ENCODE measurements around the gene PROZ. TPM values are rescaled to one million over a fixed set of nuclear protein-coding genes. Genes with fewer than 3 reads are reported as not detected.

Gene PROZ
- total and polyA plus RNA-seq, 12 donors: 0.17 TPM; not detected in 11

DNA sequence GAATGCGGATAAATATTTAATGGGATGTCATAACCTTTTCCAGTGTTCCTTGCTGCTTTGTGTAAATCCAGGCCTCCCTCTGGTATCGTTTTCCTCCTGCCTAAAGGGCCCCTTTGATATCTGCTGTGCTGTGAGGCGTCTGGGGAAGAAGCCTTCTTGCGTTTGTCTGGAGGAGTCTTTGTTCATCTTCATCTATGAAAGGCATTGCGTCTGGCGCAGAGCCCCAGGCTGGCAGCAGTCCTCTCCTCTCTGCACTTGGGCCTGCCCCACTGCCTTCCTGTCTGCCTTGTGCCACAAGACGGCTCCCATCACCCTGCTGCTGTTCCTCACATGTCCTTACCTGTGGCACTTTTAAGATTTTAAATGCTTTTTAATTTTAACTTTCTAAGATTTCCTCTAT lies 9.8 kb downstream of the PROZ start:
- 80 to 98% (median 89%) methylated on average over 7 of the region's 7 CpGs for WGBS, 4 donors
- Histone ChIP-seq H3K4me1 (replicated peaks in 1 of 2) (no peaks in the 10 kb centered on the region), H3K27ac (no peak overlapping the region), H3K36me3 (replicated peaks in 1 of 2) (peaks cover 0 to 9% of the 10 kb centered on the region in 2 donors), H3K27me3 (no peaks in the 10 kb centered on the region), H3K4me3 (no peak overlapping the region), H3K9me3 (replicated peaks in 1 of 3) (no peaks in the 10 kb centered on the region)
- intact Hi-C loops (cut with DNase I): no loop called here
- no peak for DNase-seq
- no peak for TF ChIP-seq POLR2A (IDR thresholded peaks at IDR 0.05)
- TF ChIP-seq, protein P1, sequence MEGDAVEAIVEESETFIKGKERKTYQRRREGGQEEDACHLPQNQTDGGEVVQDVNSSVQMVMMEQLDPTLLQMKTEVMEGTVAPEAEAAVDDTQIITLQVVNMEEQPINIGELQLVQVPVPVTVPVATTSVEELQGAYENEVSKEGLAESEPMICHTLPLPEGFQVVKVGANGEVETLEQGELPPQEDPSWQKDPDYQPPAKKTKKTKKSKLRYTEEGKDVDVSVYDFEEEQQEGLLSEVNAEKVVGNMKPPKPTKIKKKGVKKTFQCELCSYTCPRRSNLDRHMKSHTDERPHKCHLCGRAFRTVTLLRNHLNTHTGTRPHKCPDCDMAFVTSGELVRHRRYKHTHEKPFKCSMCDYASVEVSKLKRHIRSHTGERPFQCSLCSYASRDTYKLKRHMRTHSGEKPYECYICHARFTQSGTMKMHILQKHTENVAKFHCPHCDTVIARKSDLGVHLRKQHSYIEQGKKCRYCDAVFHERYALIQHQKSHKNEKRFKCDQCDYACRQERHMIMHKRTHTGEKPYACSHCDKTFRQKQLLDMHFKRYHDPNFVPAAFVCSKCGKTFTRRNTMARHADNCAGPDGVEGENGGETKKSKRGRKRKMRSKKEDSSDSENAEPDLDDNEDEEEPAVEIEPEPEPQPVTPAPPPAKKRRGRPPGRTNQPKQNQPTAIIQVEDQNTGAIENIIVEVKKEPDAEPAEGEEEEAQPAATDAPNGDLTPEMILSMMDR (IDR thresholded peaks at IDR 0.05): no peak

DNA sequence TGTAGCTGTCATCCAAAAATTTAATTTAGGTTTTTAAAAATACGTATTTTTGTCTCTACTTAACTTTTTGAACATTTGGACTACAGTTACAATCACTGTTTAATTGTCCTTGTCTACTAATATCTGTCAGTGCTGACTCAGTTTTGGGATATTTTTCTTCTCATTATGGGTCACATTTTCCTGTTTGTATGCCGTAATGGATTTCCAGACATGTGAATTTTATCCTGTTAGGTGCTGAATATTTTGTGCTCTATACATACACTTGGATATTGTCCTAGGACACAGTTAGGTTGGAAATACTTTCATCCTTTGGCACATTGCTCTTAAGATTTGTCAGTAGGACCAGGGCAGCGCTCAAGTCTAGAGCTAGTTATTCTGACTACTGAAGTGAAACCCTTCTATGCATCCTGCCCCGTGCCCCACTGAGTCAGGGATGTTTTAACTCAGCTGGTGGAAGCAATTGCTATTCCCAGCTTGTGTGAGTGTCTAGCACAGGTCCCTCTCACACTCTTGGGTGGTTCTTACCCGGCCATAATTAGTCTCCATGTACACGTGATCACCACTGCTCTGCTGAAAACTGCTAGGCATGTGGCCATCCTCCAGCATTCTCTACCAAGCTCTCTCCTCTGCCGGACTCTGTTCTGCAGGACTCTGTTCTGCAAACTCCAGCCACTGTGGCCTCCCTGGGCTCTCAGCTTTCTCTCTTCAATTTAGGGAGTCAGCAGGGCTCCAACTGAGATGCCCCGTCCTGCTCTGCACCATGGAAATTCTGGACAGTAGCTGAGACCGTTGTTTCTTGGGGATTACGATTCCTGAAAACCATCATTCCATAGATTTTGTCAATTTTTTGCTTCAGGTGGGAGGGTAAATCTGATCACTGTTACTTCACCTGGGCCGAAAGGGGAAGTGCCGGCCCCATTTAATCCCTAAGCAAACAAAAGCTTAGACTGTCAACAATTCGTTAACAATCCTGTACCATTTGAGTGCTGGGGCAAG lies 11.1 kb downstream of the PROZ start:
- DNase-seq: no peak
- no peaks in the 10 kb centered on the region for H3K27me3 ChIP-seq
- H3K4me3 ChIP-seq: no peak overlapping the region
- H3K36me3 ChIP-seq (replicated peaks in 1 of 2): peaks cover 0 to 9% of the 10 kb centered on the region in 2 donors
- WGBS, 4 donors: 94 to 96% (median 95%) methylated on average over 13 of the region's 13 CpGs
- no peaks in the 10 kb centered on the region for H3K4me1 ChIP-seq (replicated peaks in 1 of 2)
- TF ChIP-seq, protein P1 (IDR thresholded peaks at IDR 0.05): no peak
- no peak for TF ChIP-seq POLR2A (IDR thresholded peaks at IDR 0.05)
- no peaks in the 10 kb centered on the region for H3K9me3 ChIP-seq (replicated peaks in 1 of 3)
- no peak overlapping the region for H3K27ac ChIP-seq
- intact Hi-C loops (cut with DNase I): no loop called here

DNA sequence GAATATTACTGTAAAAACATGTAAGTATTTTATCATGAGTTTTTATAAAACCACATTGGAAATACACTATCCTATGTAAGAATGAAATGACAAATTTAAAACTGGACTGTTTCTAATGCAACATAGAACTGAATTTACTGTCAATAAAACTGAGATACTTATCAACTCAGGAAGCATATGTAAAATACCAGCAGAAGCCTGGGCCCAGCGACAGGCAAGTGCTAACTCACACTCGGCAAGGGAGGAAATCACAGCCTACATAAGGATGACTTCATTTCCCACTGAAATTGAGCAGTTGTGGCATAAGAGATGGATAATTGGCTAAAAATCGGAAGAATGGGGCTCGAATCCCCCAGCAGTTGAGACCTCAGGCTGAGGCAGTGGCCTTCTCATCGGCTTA lies 12.1 kb downstream of the PROZ start:
- WGBS, 4 donors: 74 to 85% (median 80%) methylated on average over 5 of the region's 5 CpGs
- no peak for DNase-seq
- Histone ChIP-seq H3K4me1 (replicated peaks in 1 of 2) (no peaks in the 10 kb centered on the region), H3K36me3 (replicated peaks in 1 of 2) (peaks cover 0 to 15% of the 10 kb centered on the region in 2 donors), H3K4me3 (no peak overlapping the region), H3K9me3 (replicated peaks in 1 of 3) (no peaks in the 10 kb centered on the region), H3K27me3 (no peaks in the 10 kb centered on the region), H3K27ac (no peak overlapping the region)
- TF ChIP-seq, protein P1 (IDR thresholded peaks at IDR 0.05): no peak
- no peak for TF ChIP-seq POLR2A (IDR thresholded peaks at IDR 0.05)
- intact Hi-C loops (cut with DNase I): no loop called here

GRCh38 chr13:113171250-113172125 lies 13.0 kb downstream of the PROZ start:
- Histone ChIP-seq H3K36me3 (replicated peaks in 1 of 2) (peaks cover 0 to 22% of the 10 kb centered on the region in 2 donors), H3K27me3 (no peaks in the 10 kb centered on the region), H3K4me3 (no peak overlapping the region), H3K9me3 (replicated peaks in 1 of 3) (no peaks in the 10 kb centered on the region), H3K27ac (no peak overlapping the region), H3K4me1 (replicated peaks in 1 of 2) (no peaks in the 10 kb centered on the region)
- 88 to 93% (median 92%) methylated on average over 33 to 34 of the region's 34 CpGs for WGBS, 4 donors
- peak in 1 of 7 donors; percentile 46 for DNase-seq
- TF ChIP-seq, protein P1 (IDR thresholded peaks at IDR 0.05): no peak
- no peak for TF ChIP-seq POLR2A (IDR thresholded peaks at IDR 0.05)
- intact Hi-C loops (cut with DNase I): no loop called here
